Left ventricle myocardium superior (tissue), 1 donor: ENCODE data around the gene UQCR11. TPM values are rescaled to one million over a fixed set of nuclear protein-coding genes. Genes with fewer than 3 reads are reported as not detected.

Source experiments
- ATAC-seq: fragments of 200-7000 bp; cut with Tn5 transposase; one replicate; pipeline ENCODE4 v1.9.1; 2020; ENCODE audit warnings: mild to moderate bottlenecking, moderate library complexity
- DNase-seq: peaks from one replicate; pipeline ENCODE4 v3.0.0-alpha.2; 2020
- intact Hi-C: fragments of 100-400 bp; cut with micrococcal nuclease; formaldehyde crosslinking; loops from one replicate; pipeline ENCODE4 v1.11.0; 2022
- long read RNA-seq: library from polyadenylated mRNA; unstranded; transcript quantifications from one replicate; pipeline ENCODE4 v2.0.0, GENCODE V29; 2021
- total RNA-seq: library from RNA; stranded (reverse); fragmentation: NEBNext Ultra II Directional; extraction: Animal tissue kit (Norgen Biotek cat#: 25700); gene quantifications from one replicate; pipeline ENCODE4 v1.2.1, GENCODE V29; 2021
- donor health status: DM: no; HTN: yes; CAD: no; lungs with severe emphysema.

Gene UQCR11
- total RNA-seq, result 1,120 TPM
- long read RNA-seq, transcript UQCR11-203 (3 exons, 1,324 nt), result major isoform, 806 of 826 reads
- long read RNA-seq, partial matches to known transcripts, result 17 of 826 reads
- long read RNA-seq, other reads (novel, unspliced or antisense), result 1 of 826 reads

DNA sequence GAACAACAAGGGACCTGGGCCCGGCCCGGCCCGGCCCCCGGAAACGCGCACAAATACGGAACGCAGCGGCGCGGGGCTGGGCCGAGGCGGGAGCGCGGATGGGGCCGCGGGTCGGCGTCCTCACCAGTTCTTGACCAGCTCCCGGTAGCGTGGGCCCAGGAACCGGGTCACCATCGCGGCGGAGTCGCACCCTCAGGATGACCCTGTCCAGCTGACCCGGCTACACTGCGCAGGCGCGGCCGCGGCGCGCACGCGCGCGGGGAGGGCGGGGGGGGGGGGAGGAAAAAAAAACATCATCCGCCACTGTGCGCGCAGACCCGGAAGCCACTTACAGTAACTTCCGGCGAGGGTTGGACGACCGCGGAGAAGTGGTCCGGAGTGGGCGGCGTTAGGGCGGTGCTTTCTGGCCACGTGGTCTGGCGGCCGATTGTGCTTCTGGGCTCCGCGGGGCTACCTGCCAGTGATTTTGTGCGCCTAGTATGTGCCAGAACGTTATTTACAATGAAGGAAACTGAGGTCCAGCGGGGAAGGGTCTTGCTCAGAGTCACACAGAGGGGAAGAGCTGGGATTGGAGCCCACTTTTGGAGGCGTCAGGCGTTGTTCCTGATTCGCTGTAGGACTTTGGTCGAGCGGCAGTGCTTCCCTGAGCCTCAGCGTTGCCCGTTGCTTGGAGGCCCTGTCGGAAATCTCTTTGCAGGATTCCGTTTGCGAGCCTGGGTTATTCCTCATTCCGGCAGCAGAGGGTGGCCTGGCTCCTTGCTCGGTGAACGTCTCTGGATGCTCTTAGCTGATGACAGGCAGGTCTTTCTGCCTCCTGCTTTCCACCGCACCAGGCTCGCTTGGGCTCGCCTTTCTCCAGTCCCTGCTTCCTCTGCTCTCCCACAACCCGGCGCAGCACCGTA is at the start of gene UQCR11:
UQCR11 (minus strand) TSS at position 227 of the 902 bp plus-strand sequence; CDS start at position 174, 53 bp downstream.
- DNase-seq (peak; percentile 97), ATAC-seq (peak; percentile 96)
- intact Hi-C loops, result no loop called here

DNA sequence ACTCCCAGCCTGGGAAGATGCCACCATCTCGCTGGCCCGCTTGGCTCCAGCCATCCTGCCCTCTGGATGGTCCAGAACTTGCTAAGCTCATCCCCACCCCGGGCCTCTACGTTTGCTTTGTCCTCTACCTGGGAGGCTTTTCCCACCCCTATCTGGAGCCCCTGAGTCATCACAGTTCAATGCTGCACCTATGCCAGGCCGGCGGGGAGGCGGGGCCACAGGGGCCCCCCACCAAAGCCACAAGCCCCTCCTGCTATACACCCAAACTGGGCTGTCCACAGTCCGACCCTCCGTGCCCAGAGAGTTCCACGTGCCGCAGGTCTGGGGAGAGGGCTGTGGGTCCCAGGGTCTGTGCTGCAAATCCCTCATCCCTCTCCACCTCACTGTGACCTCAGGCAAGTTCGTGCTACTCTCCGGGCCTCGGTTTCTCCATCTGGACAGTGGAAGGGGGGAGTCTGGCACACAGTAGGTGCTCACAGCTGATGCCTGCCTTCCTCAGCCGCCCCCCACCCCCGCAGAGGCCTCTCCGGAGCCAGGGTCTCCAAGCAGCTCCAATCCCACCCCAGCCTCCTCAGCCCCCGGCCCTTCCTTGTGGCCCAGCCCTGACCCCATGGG is 49.0 kb upstream of the UQCR11 start:
- intact Hi-C loops, result no loop called here
- ATAC-seq (no peak), DNase-seq (peak; percentile 27)

GRCh38 chr19:1653300-1653628 is 48.0 kb upstream of the UQCR11 start:
- intact Hi-C loops, result no loop called here
- ATAC-seq, result peak; percentile 7
- DNase-seq, result no peak

- intact Hi-C loops, result no loop called here
- peak; percentile 98 for ATAC-seq
These were observed 47.4 kb upstream of the UQCR11 start, which contains the start of gene TCF3 for GRCh38 chr19:1652471-1653299. TCF3 (minus strand) TSS chr19:1652615; CDS start chr19:1650248, 2,367 bp downstream.

GRCh38 chr19:1651568-1652291 is 46.5 kb upstream of the UQCR11 start:
- DNase-seq (peak; percentile 61), ATAC-seq (peak; percentile 4)
- intact Hi-C loops, result no loop called here

More at GRCh38 chr19:1652471-1653299, 47.4 kb upstream of the UQCR11 start, which contains the start of gene TCF3:
- DNase-seq, result peak; percentile 99

GRCh38 chr19:1650650-1651567 is 45.6 kb upstream of the UQCR11 start:
- intact Hi-C loops, result no loop called here
- DNase-seq, result peak; percentile 30
- ATAC-seq, result no peak

DNA sequence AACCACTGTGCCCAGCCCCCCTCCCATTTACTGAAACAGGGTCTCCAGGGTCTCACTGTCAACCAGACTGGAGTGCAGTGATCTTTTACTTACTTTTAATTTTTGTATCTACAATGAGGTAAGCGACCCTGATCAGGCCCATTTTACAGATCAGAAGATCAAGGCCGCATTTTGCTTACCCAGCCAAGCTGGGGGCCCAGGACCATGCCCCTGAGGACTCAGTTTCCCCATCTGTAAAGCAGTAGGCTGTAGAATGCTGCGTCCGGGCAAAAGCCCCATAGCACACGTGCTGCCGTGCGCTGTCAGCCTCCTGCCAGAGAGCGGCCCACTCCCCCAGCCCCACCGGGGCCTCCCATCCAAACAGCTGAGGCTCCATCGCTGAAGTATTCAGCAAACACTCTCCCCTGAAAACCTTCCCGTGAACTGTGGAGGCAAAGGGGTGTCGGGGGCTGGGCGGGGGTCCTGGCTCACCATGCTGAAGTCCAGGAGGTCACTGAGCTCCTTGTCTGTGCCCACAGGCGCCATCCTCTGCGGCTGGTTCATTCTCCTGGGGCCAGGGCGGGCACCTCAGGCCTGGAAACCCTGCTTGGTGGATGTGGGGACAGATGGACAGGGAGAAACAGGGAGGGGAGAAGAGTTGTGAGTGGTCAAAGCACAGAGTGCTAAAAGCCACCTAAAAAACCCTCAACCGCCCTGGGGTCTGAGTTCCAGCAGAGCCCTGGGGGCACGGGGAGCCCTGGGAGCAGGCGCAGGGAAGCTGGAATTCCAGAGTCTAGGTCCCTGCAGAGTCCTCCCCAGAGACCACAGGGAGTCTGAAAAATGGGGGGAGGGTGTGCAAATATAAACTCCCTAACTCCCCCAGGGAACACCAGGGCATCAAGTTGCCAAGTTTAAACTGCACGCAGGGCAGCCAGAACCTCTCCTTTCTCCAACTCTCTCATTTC is 44.7 kb upstream of the UQCR11 start:
- DNase-seq (peak; percentile 21), ATAC-seq (no peak)
- intact Hi-C loops, result no loop called here

DNA sequence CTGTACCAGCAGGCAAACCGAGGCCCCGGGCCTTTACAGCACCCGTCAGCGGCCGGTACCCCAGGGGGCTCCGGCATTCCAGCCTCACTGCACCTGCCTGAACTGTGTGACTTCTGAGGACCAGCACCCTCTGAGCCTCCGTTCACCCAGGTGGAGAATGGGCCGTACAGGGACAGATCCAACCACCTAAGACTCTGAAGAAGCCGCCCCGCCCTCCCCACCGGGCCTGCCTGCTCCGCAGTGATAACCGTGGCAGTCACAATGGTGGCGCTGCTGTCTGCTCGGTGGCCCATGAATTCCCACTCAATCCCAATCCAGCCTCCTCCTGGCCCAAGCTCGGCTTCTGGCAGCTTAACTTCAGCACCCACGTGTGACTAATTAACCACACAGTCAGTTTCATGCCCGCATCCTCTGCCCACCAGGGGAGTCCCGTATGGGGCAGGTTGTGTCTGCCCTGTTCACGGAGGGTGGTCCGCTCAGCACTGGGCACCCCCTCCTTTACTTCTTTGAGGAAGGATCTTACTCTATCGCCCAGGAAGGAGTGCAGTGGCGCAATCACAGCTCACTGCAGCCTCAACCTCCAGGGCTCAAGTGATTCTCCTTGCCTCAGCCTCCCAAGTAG is 43.8 kb upstream of the UQCR11 start:
- DNase-seq, result peak; percentile 22
- intact Hi-C loops, result no loop called here

DNA sequence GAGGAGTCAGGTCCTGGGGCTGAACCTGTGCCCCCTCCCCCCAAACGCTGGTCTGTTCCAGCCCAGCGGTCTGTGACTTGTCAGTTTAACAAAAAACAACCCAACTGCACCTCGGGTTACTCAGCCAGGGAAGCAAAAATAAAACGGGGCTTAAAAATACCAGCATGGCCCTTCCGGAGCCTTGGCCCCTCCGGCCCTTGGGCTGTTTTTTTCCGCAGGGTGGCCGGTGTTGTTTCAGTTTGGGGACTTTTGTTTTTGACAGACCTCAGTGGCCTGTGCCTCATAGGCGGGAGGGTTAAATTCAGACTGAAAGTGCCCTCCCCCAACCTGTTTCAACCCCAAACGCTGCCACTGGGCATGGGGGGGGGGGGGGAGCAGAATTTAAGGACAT is 43.2 kb upstream of the UQCR11 start:
- DNase-seq, result no peak
- intact Hi-C loops, result no loop called here

More for the DNA sequence above, 43.8 kb upstream of the UQCR11 start:
- no peak for ATAC-seq

DNA sequence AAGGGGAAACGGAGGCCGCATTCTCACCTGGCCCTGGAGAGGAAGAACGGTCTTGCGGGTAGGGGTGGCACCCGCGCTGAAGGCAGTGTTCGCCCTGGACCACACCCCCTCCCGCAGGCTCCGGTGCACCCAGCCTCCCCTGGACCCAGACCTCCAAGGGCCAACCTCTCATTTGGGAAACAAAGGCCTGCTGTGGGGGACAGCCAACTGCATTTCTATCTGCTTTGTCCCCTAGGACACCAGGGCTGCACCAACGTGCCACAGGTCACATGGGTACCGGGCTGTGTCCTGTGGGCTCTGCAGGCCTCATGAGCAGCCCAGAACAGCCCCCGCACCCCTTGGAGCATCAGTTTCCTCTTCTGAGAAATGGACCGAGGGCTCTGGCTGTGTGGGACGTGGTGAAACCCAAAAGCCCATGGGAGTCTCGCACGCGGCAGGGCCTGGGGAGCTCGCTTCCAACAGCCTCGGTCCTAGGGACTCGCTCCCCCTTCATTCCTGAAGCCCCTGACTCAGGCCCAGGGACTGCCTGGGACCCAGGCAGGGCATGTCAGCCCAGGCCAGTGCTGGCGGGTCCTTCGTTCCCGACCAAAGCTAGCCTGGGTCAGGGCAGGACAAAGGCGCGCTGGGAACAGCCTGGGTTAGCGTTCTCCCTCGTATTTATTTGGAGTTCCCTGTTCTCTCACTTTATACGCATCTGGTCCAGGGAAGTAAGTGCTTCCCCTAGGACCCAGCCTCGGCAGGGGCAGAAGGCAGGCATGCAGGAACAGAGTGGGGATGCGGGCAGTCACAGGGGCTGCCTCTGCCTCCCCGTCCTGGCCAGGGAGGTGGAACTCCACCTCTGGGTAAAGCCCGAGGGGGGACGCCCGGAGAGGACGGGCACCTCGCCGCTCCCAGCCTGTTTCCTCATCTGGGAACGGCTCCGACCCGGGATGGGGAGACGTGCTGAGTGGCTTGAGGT is 42.5 kb upstream of the UQCR11 start:
- intact Hi-C loops, result no loop called here
- peak; percentile 24 for DNase-seq
- no peak for ATAC-seq

More for the DNA sequence above, 43.2 kb upstream of the UQCR11 start:
- no peak for ATAC-seq

DNA sequence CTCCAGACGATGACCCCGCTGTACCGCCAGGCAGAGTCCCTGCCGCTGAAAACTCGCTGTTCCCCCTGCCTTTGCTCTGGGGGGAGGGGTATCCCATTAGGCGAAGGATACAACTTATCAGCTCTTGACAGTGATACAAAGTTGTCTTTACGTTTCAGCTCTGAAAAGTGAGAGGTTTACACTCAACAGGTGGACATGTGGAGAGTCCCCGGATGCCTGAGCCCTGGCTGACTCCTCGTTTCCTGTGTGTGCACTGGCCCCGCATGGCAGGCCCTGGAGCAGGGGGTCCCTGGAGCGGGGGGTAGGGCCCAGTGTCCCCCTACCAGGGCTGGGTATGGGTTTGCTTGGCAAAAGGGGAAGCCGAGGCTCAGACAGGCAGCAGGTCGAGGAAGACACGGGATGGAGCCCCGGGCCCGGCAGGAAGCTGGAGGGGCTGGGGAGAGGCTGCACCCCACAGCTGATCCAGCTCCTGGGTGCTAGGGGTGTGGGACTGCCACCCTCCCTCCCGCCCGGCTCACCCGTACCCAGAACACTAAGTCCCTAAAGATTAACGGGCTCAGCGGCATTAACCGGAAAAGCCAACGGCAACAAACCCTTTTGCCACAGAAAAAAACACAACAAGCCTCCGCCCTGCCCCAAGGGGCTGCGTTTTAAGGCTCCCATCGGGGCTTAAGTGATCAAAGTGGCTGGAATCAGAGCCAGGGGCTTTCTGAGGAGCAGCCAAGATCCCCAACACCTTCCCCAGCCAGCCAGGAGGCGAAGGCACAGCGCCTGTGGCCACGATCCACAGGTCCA is 41.6 kb upstream of the UQCR11 start:
- intact Hi-C loops, result no loop called here
- DNase-seq, result peak; percentile 10
- no peak for ATAC-seq

GRCh38 chr19:1646149-1646548 is 40.9 kb upstream of the UQCR11 start:
- DNase-seq (peak; percentile 24), ATAC-seq (no peak)
- intact Hi-C loops, result no loop called here

DNA sequence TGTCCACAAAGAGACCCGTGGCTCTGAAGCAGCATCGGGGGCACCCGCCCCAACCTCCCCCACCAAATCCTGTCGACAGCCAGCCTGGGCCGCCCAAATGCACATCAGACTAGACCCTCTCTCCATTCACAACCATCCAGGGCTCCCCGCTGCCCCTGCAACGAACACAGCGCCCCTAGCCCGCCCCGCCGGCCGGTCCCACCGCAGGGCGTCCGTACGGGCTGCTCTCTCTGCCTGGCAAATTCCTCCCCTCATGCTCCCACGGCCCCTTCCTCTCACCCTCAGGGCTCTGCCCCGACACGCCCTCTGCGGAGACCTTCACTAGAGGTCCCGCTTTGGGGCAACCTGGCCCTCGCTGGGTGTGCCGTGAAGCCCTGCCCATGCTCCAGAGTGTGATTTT is 40.0 kb upstream of the UQCR11 start:
- intact Hi-C loops, result no loop called here
- ATAC-seq, result no peak

GRCh38 chr19:1644070-1644469 is 38.8 kb upstream of the UQCR11 start:
- DNase-seq, result no peak
- no peak for ATAC-seq
- intact Hi-C loops, result no loop called here

More for the DNA sequence above, 40.0 kb upstream of the UQCR11 start:
- no peak for DNase-seq
